NCI-H146 (cell line): ENCODE data around the gene WIZ.
A peak's percentile ranks its signal among the peaks of the same experiment; 100 is the strongest.
"Not testable (repeated sequence)": the region's sequence is repeated elsewhere in the genome, so short reads cannot be mapped to it uniquely, and the experiment has no call there.

Source experiments
- DNase-seq: peaks from one replicate; lab custom pipeline; 2025; lab: John Stamatoyannopoulos, UW

Gene WIZ

GRCh38 chr19:15428956-15429824, 20.6 kb downstream of the WIZ start:
- no peak for DNase-seq

GRCh38 chr19:15427991-15428471, 21.7 kb downstream of the WIZ start:
- DNase-seq, result no peak

GRCh38 chr19:15427350-15427700, 22.4 kb downstream of the WIZ start:
- no peak for DNase-seq

- DNase-seq, result no peak
Measured at GRCh38 chr19:15426485-15427349, 23.0 kb downstream of the WIZ start.

GRCh38 chr19:15425321-15425950, 24.3 kb downstream of the WIZ start:
- no peak for DNase-seq

GRCh38 chr19:15424692-15425272, 25.0 kb downstream of the WIZ start:
- DNase-seq, result no peak

GRCh38 chr19:15424121-15424520, 25.6 kb downstream of the WIZ start:
- no peak for DNase-seq

GRCh38 chr19:15423130-15423529, 26.6 kb downstream of the WIZ start:
- no peak for DNase-seq

- DNase-seq, result no peak
Measured at GRCh38 chr19:15422296-15423075, 27.3 kb downstream of the WIZ start.

- no peak for DNase-seq
Measured at GRCh38 chr19:15421721-15422260, 28.0 kb downstream of the WIZ start.

GRCh38 chr19:15421136-15421695, 28.5 kb downstream of the WIZ start:
- no peak for DNase-seq

GRCh38 chr19:15419413-15420025, 30.2 kb downstream of the WIZ start:
- peak; percentile 5 for DNase-seq

- peak; percentile 100 for DNase-seq
Measured at GRCh38 chr19:15418579-15419412, 31.0 kb downstream of the WIZ start, which contains the start of gene AKAP8L. Gene AKAP8L, minus strand, starts transcription at chr19:15418988. Its CDS starts 65 bp downstream, at chr19:15418923.

- peak; percentile 88 for DNase-seq
Measured at GRCh38 chr19:15418231-15418578, 31.6 kb downstream of the WIZ start.

GRCh38 chr19:15417699-15418098, 32.1 kb downstream of the WIZ start:
- peak; percentile 16 for DNase-seq

GRCh38 chr19:15412832-15413231, 36.9 kb downstream of the WIZ start:
- DNase-seq, result peak; percentile 88

- DNase-seq, result not testable (repeated sequence)
Measured at GRCh38 chr19:15411351-15411750, 38.4 kb downstream of the WIZ start.

- no peak for DNase-seq
Measured at GRCh38 chr19:15404780-15405211, 45.0 kb downstream of the WIZ start.
